Omental fat pad (tissue), 4 donors: Measurements from ENCODE around the gene DKKL1. TPM values are rescaled to one million over a fixed set of nuclear protein-coding genes. Genes with fewer than 3 reads are reported as not detected.
A peak's percentile ranks its signal among the peaks of the same experiment; 100 is the strongest.

Experiments used
- ATAC-seq: fragments of 150-250 bp; one replicate; pipeline ENCODE4 v1.9.1; 2016; ENCODE audit warnings: mild to moderate bottlenecking, moderate library complexity; ENCODE audit not compliant: low FRiP score
- DNase-seq: peaks from one replicate; pipeline ENCODE4 v3.0.0-alpha.2; 2019; ENCODE audit warnings: low spot score
- total RNA-seq, 4 donors: library from RNA; depleted of rRNA; stranded (reverse); fragments of >200 nt; gene quantifications; one replicate each; pipeline ENCODE4 v1.1.0, GENCODE V29; 2016
- TF ChIP-seq, protein P1 (sequence below), 3 donors: fragments of 450-650 bp; IDR thresholded peaks; one replicate each; pipeline ENCODE4 v1.5.1; 2016 to 2017; ENCODE audit warnings: antibody characterized with exemption in 3 of 3, mild to moderate bottlenecking in 3 of 3, moderate library complexity in 2 of 3

Gene DKKL1
- total RNA-seq, 4 donors from 2014 or later: not detected

GRCh38 chr19:49347191-49347590 is 16.5 kb upstream of the DKKL1 start:
- ATAC-seq (no peak), DNase-seq (no peak)
- TF ChIP-seq, protein P1, sequence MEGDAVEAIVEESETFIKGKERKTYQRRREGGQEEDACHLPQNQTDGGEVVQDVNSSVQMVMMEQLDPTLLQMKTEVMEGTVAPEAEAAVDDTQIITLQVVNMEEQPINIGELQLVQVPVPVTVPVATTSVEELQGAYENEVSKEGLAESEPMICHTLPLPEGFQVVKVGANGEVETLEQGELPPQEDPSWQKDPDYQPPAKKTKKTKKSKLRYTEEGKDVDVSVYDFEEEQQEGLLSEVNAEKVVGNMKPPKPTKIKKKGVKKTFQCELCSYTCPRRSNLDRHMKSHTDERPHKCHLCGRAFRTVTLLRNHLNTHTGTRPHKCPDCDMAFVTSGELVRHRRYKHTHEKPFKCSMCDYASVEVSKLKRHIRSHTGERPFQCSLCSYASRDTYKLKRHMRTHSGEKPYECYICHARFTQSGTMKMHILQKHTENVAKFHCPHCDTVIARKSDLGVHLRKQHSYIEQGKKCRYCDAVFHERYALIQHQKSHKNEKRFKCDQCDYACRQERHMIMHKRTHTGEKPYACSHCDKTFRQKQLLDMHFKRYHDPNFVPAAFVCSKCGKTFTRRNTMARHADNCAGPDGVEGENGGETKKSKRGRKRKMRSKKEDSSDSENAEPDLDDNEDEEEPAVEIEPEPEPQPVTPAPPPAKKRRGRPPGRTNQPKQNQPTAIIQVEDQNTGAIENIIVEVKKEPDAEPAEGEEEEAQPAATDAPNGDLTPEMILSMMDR (IDR thresholded peaks at IDR 0.05): no peak

- TF ChIP-seq, protein P1 (IDR thresholded peaks at IDR 0.05): no peak
- DNase-seq: no peak
- ATAC-seq: peak; percentile 29
These were observed 15.8 kb upstream of the DKKL1 start for GRCh38 chr19:49347835-49348234.

GRCh38 chr19:49348305-49349189 is 15.1 kb upstream of the DKKL1 start:
- DNase-seq: no peak
- ATAC-seq: no peak
- TF ChIP-seq, protein P1 (IDR thresholded peaks at IDR 0.05): no peak

GRCh38 chr19:49349567-49349966 is 14.1 kb upstream of the DKKL1 start:
- TF ChIP-seq, protein P1 (IDR thresholded peaks at IDR 0.05): no peak
- ATAC-seq: no peak
- no peak for DNase-seq

GRCh38 chr19:49355909-49356353 is 7.7 kb upstream of the DKKL1 start:
- DNase-seq: no peak
- peak; percentile 66 for ATAC-seq
- TF ChIP-seq, protein P1 (IDR thresholded peaks at IDR 0.05): no peak

- ATAC-seq (no peak), DNase-seq (no peak)
- TF ChIP-seq, protein P1 (IDR thresholded peaks at IDR 0.05): no peak
These were observed 7.3 kb upstream of the DKKL1 start for GRCh38 chr19:49356382-49356781.

GRCh38 chr19:49357186-49357585 is 6.5 kb upstream of the DKKL1 start:
- DNase-seq (no peak), ATAC-seq (no peak)
- TF ChIP-seq, protein P1 (IDR thresholded peaks at IDR 0.05): no peak
